Lower lobe of right lung (tissue), 2 donors: ENCODE measurements around the gene NUAK2. TPM values are rescaled to one million over a fixed set of nuclear protein-coding genes. Genes with fewer than 3 reads are reported as not detected.

Experiments used
- ATAC-seq, 2 donors: fragments of 200-7000 bp; cut with Tn5 transposase; one replicate each; pipeline ENCODE4 v1.9.1; 2020 to 2022; ENCODE audit warnings: mild to moderate bottlenecking in 2 of 2, moderate library complexity in 2 of 2
- DNase-seq: peaks from one replicate; pipeline ENCODE4 v3.0.0-alpha.2; 2020
- H3K27ac ChIP-seq: fragments of 200-600 bp; one replicate; pipeline ENCODE4 v1.8.0; 2022
- H3K27me3 ChIP-seq: fragments of 200-600 bp; one replicate; pipeline ENCODE4 v1.8.0; 2022; ENCODE audit warnings: low read depth
- H3K36me3 ChIP-seq: fragments of 200-600 bp; one replicate; pipeline ENCODE4 v1.8.0; 2022; ENCODE audit warnings: mild to moderate bottlenecking
- H3K4me1 ChIP-seq: fragments of 200-600 bp; one replicate; pipeline ENCODE4 v1.8.0; 2022
- H3K4me3 ChIP-seq: fragments of 200-600 bp; one replicate; pipeline ENCODE4 v1.8.0; 2022; ENCODE audit warnings: mild to moderate bottlenecking
- H3K9me3 ChIP-seq: fragments of 200-600 bp; one replicate; pipeline ENCODE4 v1.8.0; 2022
- CTCF ChIP-seq: fragments of 200-600 bp; IDR thresholded peaks from one replicate; pipeline ENCODE4 v1.8.0; 2022; ENCODE audit warnings: antibody characterized with exemption, mild to moderate bottlenecking
- intact Hi-C: fragments of 100-400 bp; cut with DNase I; formaldehyde crosslinking; loops from one replicate; pipeline ENCODE4 v1.11.0; 2022
- total RNA-seq: library from RNA; stranded (reverse); fragmentation: NEBNext Ultra II Directional; extraction: Animal tissue kit (Norgen Biotek cat#: 25700); gene quantifications from one replicate; pipeline ENCODE4 v1.2.1, GENCODE V29; 2021
- donor health status: DM: no; HTN: yes; CAD: no; lungs with severe emphysema.

Gene NUAK2
- total RNA-seq, 1 donor from 2014 or later, result 6.8 TPM

GRCh38 chr1:205324781-205325180, 3.2 kb upstream of the NUAK2 start:
- no peak for TF ChIP-seq CTCF
- Histone ChIP-seq H3K4me1 (peaks cover 30% of the 10 kb centered on the region), H3K9me3 (no peaks in the 10 kb centered on the region), H3K27ac (no peak overlapping the region), H3K4me3 (no peak overlapping the region), H3K27me3 (no peaks in the 10 kb centered on the region), H3K36me3 (no peaks in the 10 kb centered on the region)
- DNase-seq (no peak), ATAC-seq (no peak)
- intact Hi-C loops, result loop anchor here (2.0 kb wide), 1 partner anchor 50 kb away; no protein-coding TSS in a partner anchor

DNA sequence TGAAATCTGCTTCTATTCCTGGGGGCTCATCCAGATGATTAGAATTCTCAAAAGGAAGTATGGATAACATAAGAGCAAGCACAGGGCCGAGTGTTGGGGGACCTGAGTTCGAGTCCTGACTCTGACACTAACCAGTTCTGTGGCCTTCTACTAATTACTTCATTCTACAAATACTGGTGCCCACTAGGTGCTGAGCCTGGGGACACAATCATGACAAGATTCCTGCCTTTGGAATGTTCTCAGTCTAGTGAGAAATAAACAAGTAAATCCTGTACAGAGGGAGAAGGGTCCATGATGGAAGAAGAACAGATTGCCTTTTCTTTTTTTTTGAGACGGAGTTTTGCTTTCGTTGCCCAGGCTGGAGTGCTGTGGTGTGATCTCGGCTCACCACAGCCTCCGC, 2.2 kb upstream of the NUAK2 start:
- ATAC-seq, result no peak
- Histone ChIP-seq H3K4me3 (no peak overlapping the region), H3K27ac (no peak overlapping the region), H3K36me3 (no peaks in the 10 kb centered on the region), H3K4me1 (peaks cover 38% of the 10 kb centered on the region), H3K27me3 (no peaks in the 10 kb centered on the region), H3K9me3 (no peaks in the 10 kb centered on the region)
- DNase-seq, result no peak
- no peak for TF ChIP-seq CTCF
- intact Hi-C loops, result loop anchor here (2.0 kb wide), 1 partner anchor 49 kb away; no protein-coding TSS in a partner anchor

DNA sequence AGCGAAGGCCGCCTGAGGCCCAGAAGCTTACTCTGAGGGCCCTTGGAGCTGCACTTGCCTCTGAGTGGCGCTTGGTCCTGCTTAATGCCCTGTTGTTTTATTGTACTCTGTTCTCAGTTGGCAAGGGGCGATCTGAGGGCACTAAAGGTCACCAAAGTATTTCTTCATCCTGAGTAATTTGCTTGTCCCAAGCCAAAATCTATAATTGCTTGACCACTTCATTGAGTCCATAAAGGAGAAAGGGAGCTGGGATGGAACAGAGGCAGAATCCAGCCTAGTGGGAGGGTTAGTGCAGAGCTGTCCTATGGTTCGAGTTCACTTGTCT, 376 bp upstream of the NUAK2 start:
- H3K9me3 ChIP-seq, result no peaks in the 10 kb centered on the region
- no peaks in the 10 kb centered on the region for H3K36me3 ChIP-seq
- peak overlapping the region; percentile 78 for H3K4me3 ChIP-seq
- TF ChIP-seq CTCF, result no peak
- H3K27ac ChIP-seq, result peak overlapping the region; percentile 91
- intact Hi-C loops, result no loop called here
- ATAC-seq (no peak), DNase-seq (no peak)
- H3K27me3 ChIP-seq, result no peaks in the 10 kb centered on the region
- H3K4me1 ChIP-seq, result peaks cover 57% of the 10 kb centered on the region

DNA sequence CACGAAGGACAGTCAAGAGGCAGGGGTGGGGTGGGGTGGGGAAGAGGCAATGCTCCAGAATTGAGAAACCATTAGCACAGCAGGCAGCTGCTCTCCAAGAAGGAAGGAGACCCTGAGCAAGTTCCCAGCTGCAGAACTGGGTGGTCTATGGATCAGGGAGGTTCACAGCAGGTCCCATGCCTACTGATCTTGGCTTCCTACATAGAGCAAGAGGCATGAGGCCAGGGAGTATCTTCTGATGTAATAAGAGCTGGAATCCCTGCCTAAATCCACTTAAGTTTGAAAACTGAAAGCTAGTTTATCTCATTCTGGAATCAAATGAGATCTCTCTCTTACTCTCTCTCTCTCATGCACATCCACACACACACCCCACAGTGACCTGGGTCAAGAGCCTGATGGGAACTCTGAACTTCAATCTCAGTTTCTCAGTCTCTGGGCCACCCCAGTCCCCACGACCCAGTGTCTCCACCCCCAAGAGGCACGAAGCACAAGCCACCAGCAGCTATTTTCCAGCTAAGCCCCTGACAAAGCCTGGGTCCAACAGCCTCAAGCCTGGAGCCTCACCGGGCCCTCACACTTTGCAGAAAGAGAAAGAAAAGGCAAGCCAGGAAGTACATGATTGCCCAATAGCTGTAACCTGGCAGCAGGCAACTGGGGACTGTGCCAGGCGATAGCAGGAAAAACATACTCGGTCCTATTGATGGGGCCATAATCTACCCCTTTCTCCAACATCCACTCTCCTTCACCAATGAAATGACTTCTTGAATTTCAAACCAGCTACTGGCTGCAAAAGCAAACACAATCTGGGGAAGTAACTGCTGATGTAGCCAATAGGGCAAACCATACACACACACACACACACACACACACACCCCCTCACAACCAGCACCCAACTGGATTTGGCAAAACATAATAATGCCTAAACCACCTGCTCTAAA, 2.2 kb downstream of the NUAK2 start:
- H3K4me1 ChIP-seq, result peaks cover 70% of the 10 kb centered on the region
- peak; percentile 58 to 70 for ATAC-seq
- no peaks in the 10 kb centered on the region for H3K9me3 ChIP-seq
- H3K27ac ChIP-seq, result peak overlapping the region; percentile 58
- H3K4me3 ChIP-seq, result peak overlapping the region; percentile 78
- H3K36me3 ChIP-seq, result no peaks in the 10 kb centered on the region
- intact Hi-C loops, result no loop called here
- TF ChIP-seq CTCF, result no peak
- DNase-seq, result peak; percentile 86
- no peaks in the 10 kb centered on the region for H3K27me3 ChIP-seq

GRCh38 chr1:205318231-205318991, 3.1 kb downstream of the NUAK2 start:
- ATAC-seq, result peak in 1 of 2 donors; percentile 23
- Histone ChIP-seq H3K27me3 (no peaks in the 10 kb centered on the region), H3K4me3 (no peak overlapping the region), H3K27ac (peak overlapping the region; percentile 58), H3K9me3 (no peaks in the 10 kb centered on the region), H3K36me3 (no peaks in the 10 kb centered on the region), H3K4me1 (peaks cover 80% of the 10 kb centered on the region)
- TF ChIP-seq CTCF, result no peak
- intact Hi-C loops, result no loop called here
- DNase-seq, result no peak
